ENCODE data around the gene PLEKHM1.

DNA sequence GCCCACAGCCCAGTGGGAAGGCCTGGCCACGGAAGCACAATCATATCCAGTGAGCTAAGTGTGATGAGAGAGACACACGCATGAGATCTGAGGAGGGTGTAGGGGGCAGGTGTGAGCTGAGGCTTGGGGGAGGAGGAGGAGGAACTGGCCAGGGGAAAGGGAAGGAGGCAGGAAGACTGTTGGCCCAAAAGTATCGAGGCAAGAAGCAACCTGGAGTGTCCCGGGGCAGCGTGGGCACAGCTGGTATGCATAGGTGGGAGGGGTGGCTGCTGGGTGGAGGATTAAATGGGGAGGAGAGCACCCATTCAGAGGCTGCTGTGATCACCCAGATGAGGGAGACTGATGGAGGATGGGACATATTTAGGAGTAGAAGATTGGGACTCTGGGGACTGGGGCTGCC is 99.2 kb downstream of the PLEKHM1 start:
- TF ChIP-seq, protein P1, sequence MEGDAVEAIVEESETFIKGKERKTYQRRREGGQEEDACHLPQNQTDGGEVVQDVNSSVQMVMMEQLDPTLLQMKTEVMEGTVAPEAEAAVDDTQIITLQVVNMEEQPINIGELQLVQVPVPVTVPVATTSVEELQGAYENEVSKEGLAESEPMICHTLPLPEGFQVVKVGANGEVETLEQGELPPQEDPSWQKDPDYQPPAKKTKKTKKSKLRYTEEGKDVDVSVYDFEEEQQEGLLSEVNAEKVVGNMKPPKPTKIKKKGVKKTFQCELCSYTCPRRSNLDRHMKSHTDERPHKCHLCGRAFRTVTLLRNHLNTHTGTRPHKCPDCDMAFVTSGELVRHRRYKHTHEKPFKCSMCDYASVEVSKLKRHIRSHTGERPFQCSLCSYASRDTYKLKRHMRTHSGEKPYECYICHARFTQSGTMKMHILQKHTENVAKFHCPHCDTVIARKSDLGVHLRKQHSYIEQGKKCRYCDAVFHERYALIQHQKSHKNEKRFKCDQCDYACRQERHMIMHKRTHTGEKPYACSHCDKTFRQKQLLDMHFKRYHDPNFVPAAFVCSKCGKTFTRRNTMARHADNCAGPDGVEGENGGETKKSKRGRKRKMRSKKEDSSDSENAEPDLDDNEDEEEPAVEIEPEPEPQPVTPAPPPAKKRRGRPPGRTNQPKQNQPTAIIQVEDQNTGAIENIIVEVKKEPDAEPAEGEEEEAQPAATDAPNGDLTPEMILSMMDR (IDR thresholded peaks at IDR 0.05), result no peak
- TF ChIP-seq POLR2AphosphoS5 (IDR thresholded peaks at IDR 0.05; ENCODE audit: low read depth, low read length) (no peak), SIN3A (IDR thresholded peaks at IDR 0.05; ENCODE audit: borderline replicate concordance, insufficient read depth, low read depth, low read length) (no peak)
- TF ChIP-seq, protein P2, sequence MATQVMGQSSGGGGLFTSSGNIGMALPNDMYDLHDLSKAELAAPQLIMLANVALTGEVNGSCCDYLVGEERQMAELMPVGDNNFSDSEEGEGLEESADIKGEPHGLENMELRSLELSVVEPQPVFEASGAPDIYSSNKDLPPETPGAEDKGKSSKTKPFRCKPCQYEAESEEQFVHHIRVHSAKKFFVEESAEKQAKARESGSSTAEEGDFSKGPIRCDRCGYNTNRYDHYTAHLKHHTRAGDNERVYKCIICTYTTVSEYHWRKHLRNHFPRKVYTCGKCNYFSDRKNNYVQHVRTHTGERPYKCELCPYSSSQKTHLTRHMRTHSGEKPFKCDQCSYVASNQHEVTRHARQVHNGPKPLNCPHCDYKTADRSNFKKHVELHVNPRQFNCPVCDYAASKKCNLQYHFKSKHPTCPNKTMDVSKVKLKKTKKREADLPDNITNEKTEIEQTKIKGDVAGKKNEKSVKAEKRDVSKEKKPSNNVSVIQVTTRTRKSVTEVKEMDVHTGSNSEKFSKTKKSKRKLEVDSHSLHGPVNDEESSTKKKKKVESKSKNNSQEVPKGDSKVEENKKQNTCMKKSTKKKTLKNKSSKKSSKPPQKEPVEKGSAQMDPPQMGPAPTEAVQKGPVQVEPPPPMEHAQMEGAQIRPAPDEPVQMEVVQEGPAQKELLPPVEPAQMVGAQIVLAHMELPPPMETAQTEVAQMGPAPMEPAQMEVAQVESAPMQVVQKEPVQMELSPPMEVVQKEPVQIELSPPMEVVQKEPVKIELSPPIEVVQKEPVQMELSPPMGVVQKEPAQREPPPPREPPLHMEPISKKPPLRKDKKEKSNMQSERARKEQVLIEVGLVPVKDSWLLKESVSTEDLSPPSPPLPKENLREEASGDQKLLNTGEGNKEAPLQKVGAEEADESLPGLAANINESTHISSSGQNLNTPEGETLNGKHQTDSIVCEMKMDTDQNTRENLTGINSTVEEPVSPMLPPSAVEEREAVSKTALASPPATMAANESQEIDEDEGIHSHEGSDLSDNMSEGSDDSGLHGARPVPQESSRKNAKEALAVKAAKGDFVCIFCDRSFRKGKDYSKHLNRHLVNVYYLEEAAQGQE (IDR thresholded peaks at IDR 0.05; ENCODE audit: insufficient read depth in 1 of 2, low read depth in 2 of 2, low read length in 1 of 2), result no peak

All from Panc1 (cell line).